Ascending aorta (tissue), 2 donors: ENCODE measurements around the gene TMEM164. TPM values are rescaled to one million over a fixed set of nuclear protein-coding genes. Genes with fewer than 3 reads are reported as not detected.

ENCODE experiments used
- DNase-seq, 2 donors: peaks; one replicate each; pipeline ENCODE4 v3.0.0-alpha.2; 2019; ENCODE audit warnings: low spot score in 2 of 2
- H3K27ac ChIP-seq, 2 donors: fragments of 200-600 bp; sonication (generic); one replicate each; pipeline ENCODE4 v1.5.1; 2016 to 2017; ENCODE audit warnings: mild to moderate bottlenecking in 1 of 2
- H3K27me3 ChIP-seq: fragments of 200-600 bp; sonication (generic); one replicate; pipeline ENCODE4 v1.5.1; 2017
- H3K36me3 ChIP-seq, 2 donors: fragments of 200-600 bp; sonication (generic); one replicate each; pipeline ENCODE4 v1.5.1; 2016
- H3K4me1 ChIP-seq, 2 donors: fragments of 200-600 bp; sonication (generic); one replicate each; pipeline ENCODE4 v1.5.1; 2016 to 2017; ENCODE audit warnings: mild to moderate bottlenecking in 1 of 2
- H3K4me3 ChIP-seq, 2 donors: fragments of 200-600 bp; sonication (generic); one replicate each; pipeline ENCODE4 v1.5.1; 2016 to 2017; ENCODE audit warnings: mild to moderate bottlenecking in 1 of 2
- H3K9me3 ChIP-seq, 2 donors: fragments of 200-600 bp; sonication (generic); one replicate each; pipeline ENCODE4 v1.5.1; 2016
- CTCF ChIP-seq, 3 experiments: fragments of 200-600 bp in 2 of 3; fragments of 450-650 bp in 1 of 3; sonication (generic) in 2 of 3; IDR thresholded peaks; one replicate each; pipeline ENCODE4 v1.5.1; 2016 to 2019; ENCODE audit warnings: antibody characterized with exemption in 3 of 3, mild to moderate bottlenecking in 1 of 3, moderate library complexity in 1 of 3
- intact Hi-C: fragments of 100-400 bp; cut with DNase I; formaldehyde crosslinking; loops from one replicate; pipeline ENCODE4 v1.15.1; 2023
- total RNA-seq: library from RNA; depleted of rRNA; stranded (reverse); fragments of >200 nt; gene quantifications from one replicate; pipeline ENCODE4 v1.1.0, GENCODE V29; 2016

Gene TMEM164
- total RNA-seq, 1 donor from 2014 or later: 15.0 TPM

GRCh38 chrX:110131031-110131430 is 128.1 kb downstream of the TMEM164 start:
- Histone ChIP-seq H3K9me3 (no peaks in the 10 kb centered on the region), H3K27me3 (no peaks in the 10 kb centered on the region), H3K4me3 (no peak overlapping the region), H3K4me1 (no peaks in the 10 kb centered on the region), H3K36me3 (no peaks in the 10 kb centered on the region), H3K27ac (no peak overlapping the region)
- TF ChIP-seq CTCF (IDR thresholded peaks at IDR 0.05): no peak
- intact Hi-C loops: no loop called here
- no peak for DNase-seq

GRCh38 chrX:110132450-110133114 is 129.7 kb downstream of the TMEM164 start:
- TF ChIP-seq CTCF (IDR thresholded peaks at IDR 0.05): no peak
- H3K4me1 ChIP-seq: no peaks in the 10 kb centered on the region
- H3K9me3 ChIP-seq: no peaks in the 10 kb centered on the region
- no peak for DNase-seq
- no peaks in the 10 kb centered on the region for H3K36me3 ChIP-seq
- H3K27ac ChIP-seq: no peak overlapping the region
- no peaks in the 10 kb centered on the region for H3K27me3 ChIP-seq
- intact Hi-C loops: no loop called here
- no peak overlapping the region for H3K4me3 ChIP-seq

GRCh38 chrX:110133735-110134370 is 130.9 kb downstream of the TMEM164 start:
- intact Hi-C loops: no loop called here

GRCh38 chrX:110135618-110136017 is 132.7 kb downstream of the TMEM164 start:
- no peak for DNase-seq
- Histone ChIP-seq H3K27me3 (no peaks in the 10 kb centered on the region), H3K4me1 (no peaks in the 10 kb centered on the region), H3K36me3 (no peaks in the 10 kb centered on the region), H3K4me3 (no peak overlapping the region), H3K9me3 (no peaks in the 10 kb centered on the region), H3K27ac (no peak overlapping the region)
- intact Hi-C loops: no loop called here
- no peak for TF ChIP-seq CTCF (IDR thresholded peaks at IDR 0.05)

More at GRCh38 chrX:110133735-110134370, 130.9 kb downstream of the TMEM164 start:
- no peaks in the 10 kb centered on the region for H3K4me1 ChIP-seq
- H3K9me3 ChIP-seq: no peaks in the 10 kb centered on the region
- H3K4me3 ChIP-seq: no peak overlapping the region
- no peak for DNase-seq
- no peak for TF ChIP-seq CTCF (IDR thresholded peaks at IDR 0.05)
- H3K27me3 ChIP-seq: no peaks in the 10 kb centered on the region
- H3K36me3 ChIP-seq: no peaks in the 10 kb centered on the region
- H3K27ac ChIP-seq: no peak overlapping the region

- intact Hi-C loops: no loop called here
- no peak for DNase-seq
- H3K9me3 ChIP-seq: no peaks in the 10 kb centered on the region
- TF ChIP-seq CTCF (IDR thresholded peaks at IDR 0.05): no peak
- no peaks in the 10 kb centered on the region for H3K27me3 ChIP-seq
- H3K4me1 ChIP-seq: no peaks in the 10 kb centered on the region
- no peak overlapping the region for H3K4me3 ChIP-seq
- H3K27ac ChIP-seq: no peak overlapping the region
- no peaks in the 10 kb centered on the region for H3K36me3 ChIP-seq
Measured at GRCh38 chrX:110136136-110136535, 133.2 kb downstream of the TMEM164 start.
